Myocyte (in vitro differentiated cells): ENCODE measurements around the gene RSPH4A. TPM values are rescaled to one million over a fixed set of nuclear protein-coding genes. Genes with fewer than 3 reads are reported as not detected.
"Not testable (repeated sequence)": the region's sequence is repeated elsewhere in the genome, so short reads cannot be mapped to it uniquely, and the experiment has no call there.

Source experiments
- DNase-seq: peaks from one replicate; pipeline ENCODE4 v3.0.0-alpha.2; 2012; ENCODE audit warnings: low read depth
- polyA plus RNA-seq: library from polyadenylated mRNA; unstranded; fragments of >200 nt; gene quantifications from one replicate; pipeline ENCODE4 v1.2.1, GENCODE V29; 2012; ENCODE audit warnings: missing spikeins
- total RNA-seq: library from RNA; depleted of rRNA; stranded (reverse); fragments of >200 nt; gene quantifications from 2 replicates; pipeline ENCODE4 v1.2.3, GENCODE V29; 2014

Gene RSPH4A
- 1.2 and 1.9 TPM in 2 replicates for total RNA-seq
- polyA plus RNA-seq, result 0.15 TPM

DNA sequence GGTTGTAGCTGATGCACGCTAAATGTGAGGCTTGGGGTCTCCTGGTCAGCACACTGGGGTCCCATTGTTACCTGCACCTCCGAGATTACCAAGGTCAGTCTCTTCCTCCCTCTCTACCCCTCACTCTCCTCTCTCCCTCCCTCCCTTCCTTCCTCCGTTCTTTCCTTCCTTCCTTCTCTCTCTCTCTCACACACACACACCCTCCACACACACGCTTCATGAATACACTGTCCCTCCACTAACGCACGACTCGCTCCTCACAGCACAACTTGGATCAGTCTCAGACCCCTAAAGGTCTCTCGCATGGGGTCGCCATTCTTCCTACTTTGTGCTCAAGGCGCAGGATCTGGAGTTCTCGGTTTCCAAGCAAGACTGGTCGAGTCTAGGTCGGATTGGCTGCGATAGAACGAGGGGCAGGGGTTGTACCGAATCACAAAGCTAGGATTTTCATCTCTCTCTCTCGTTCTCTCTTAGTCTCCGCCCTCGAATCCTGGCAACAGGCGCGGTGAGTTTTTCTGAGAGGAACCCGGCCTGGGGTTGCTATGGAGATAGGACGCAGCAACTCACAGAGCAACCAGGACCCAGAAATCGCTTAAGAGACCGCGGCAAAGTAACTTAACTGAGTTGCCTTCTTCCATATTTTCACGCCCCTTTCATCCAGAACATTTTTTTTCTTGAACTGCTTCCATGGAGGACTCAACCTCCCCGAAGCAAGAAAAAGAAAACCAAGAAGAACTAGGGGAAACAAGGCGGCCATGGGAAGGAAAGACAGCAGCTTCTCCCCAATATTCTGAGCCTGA lies at the start of gene RSPH4A:
Gene RSPH4A (plus strand): TSS at position 543 of the 800 bp plus-strand sequence. CDS start 145 bp downstream, at position 688.
- DNase-seq, result peak; percentile 98

DNA sequence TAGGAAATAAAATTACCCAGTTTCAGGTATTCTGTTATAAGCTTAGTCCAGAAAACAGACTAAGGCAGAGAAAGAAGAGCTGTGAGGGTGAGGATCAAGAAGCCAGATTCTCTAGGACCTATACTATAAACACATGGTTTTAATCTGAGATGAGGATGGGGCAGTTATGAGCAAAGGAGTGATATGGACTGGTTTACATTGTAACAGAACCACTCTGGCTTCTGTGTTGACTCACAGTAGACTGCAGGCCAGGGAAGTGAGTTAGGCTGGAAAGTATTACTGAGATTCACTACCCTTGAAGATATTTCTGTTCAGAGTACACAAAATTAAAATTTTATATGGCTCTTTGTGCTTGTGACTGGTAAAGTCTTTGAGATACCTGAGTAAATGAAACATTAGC lies 48.2 kb upstream of the RSPH4A start:
- no peak for DNase-seq

DNA sequence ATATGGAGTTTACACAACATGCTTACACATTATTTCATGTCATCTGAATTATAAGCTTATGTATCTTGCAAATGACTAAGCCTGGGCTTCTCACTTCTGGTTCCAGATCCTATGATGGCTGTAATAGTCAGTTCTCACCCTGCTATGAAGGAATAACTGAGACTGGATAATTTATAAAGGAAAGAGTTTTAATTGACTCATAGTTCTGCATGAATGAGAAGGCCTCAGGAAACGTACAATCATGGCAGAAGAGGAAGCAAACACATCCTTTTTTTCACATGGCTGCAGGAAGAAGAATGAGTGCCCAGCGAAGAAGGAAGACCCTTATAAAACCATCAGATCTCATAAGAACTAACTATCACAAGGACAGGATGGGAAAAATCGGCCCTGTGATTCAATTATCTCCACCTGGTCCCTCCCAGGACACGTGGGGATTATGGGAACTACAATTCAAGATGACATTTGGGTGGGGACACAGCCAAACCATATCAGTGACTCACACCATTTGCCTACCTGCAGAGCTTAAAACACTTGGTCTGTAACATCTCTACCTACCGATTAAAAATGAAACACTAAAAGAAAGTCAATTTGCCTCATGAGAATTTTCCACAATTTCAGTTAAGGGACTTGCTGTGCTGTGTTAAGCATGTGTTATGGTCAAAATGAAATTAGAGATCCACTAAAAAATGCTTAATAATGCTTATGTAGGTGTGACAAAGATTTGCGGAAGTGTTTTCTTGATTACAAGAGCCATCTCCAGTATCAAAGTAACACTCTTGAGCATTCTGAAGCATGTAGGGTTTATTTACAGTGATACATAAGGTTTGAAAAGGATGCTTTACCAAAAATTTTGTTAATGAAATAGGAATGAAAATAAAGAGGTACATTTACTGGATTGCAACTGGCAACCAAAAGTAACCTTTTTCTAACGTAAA lies 47.2 kb upstream of the RSPH4A start:
- no peak for DNase-seq

DNA sequence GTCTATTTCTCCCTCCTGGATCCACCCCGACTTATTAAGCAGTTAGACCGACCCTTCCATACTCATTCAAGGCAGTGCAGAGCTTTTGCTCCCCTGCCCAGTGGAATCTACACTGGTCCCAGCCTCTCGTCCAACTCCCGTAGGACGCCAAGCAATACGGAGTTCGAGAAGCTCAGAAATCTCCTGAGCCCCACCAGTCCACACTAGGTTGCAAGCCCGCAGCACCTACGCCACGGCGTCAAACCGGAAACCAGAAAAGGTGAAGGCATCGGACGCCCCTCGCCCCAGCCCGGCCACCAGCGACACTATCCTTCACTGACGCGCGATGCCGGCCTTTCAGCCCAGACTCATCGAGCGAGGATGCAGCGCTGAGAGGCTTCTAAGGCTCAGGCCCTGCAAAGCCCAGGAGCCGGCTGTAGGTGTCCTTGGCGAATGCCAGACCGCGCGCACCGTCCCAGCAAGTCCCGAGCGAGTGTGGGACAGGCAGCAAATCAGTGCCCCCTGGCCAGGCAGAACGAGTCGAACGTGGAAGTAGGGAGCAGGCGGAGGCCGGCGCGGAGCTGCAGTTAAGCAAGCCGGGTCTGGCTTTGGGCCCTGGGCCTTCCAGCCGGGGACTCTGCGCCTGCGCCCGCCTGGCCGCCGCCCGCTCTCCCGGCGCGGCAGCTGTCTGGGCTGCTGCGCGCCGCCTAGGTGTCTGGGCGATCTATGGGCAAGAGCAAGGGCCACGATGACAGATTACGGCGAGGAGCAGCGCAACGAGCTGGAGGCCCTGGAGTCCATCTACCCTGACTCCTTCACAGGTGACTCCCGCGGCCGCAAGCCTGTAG lies 45.2 kb upstream of the RSPH4A start, which contains the start of gene RWDD1:
Gene RWDD1 (plus strand): TSS at position 649 of the 827 bp plus-strand sequence. CDS start 79 bp downstream, at position 728.
- peak; percentile 99 for DNase-seq

DNA sequence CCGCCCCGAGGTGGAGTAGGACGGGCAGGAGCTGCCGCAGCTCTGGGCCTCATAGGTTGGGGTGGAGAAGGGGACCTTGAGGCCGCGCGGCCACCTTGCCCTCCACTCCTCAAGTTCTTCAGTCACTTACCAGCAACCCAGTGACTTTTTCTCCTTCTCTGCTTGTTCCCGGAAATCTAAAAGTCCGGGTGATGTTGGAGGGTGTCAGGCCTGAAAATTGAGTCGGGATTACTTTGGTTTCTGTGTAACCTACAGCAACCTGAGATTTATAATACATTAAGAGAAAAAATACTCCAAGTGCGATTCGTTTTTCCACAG lies 44.6 kb upstream of the RSPH4A start:
- no peak for DNase-seq

DNA sequence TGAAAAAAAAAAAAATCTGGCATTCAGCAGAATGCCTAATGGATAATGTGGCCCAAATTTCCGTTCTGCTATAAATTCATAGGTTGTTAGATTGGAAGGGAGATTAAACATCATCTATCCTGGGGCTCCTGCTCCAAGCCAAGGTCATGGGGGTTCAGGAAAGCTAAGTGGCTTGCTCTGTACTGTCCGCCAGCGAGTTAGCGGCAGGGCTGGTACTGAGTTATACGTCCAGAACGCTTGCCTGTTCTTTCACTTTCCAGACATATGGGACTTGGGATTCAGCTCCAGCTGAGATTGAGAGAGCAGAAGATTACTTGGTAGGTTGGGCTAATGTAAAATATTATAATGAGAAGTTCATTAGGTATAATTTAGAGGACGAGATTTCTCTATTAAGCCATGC lies 44.1 kb upstream of the RSPH4A start:
- peak; percentile 30 for DNase-seq

DNA sequence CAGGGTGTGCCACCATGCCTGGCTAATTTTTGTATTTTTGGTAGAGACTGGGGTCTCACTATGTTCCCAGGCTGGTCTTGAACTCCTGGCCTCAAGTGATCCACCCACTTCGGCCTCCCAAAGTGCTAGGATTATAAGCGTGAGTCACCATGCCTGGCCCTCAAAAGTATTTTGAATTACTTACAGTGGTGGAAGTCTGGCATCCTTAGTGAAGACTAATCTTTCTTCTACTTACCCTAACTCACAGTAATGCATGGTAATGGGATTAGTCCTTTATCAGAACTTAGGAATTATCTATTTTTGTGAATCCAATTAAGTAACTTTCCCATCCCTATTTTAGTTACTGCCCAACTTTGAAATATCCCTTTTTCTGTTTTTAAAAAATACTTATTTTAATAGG lies 41.1 kb upstream of the RSPH4A start:
- no peak for DNase-seq

DNA sequence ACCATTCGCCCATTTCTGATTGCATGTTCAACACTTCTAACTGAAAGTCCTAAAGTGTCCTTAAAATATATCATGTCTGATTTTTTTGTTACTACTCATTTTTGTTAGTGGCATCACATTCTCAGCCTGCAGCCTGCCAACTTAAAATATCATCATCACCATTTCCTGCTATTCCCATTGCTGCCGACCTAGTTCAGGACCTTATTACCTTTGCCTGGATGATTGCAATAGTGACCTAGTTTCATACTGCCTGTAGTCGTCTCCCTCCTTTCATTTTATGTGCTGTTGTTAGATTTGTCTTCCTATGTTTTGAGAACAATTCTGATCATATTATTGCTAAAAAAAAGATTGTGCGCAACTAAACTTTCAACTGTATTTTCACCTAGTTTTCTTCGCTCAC lies 38.8 kb upstream of the RSPH4A start:
- DNase-seq, result no peak

DNA sequence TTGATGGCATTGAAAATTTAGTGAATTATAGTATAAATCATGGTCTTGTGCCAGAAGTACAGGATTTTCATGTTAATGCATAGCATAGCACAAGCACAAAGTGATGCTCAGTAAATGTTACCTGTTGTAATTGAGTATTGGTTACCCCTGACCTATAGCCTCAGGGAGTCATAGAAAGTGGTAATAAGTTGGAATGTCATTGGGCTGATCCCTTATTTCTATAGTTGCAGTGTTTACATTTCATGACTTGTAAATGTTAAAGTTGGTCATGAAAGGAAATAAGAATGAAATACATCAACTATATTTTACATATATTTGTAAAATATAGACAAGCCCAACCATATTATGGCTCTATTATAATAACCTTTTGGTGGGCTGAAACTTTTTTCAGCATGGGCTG lies 37.9 kb upstream of the RSPH4A start:
- DNase-seq, result no peak

DNA sequence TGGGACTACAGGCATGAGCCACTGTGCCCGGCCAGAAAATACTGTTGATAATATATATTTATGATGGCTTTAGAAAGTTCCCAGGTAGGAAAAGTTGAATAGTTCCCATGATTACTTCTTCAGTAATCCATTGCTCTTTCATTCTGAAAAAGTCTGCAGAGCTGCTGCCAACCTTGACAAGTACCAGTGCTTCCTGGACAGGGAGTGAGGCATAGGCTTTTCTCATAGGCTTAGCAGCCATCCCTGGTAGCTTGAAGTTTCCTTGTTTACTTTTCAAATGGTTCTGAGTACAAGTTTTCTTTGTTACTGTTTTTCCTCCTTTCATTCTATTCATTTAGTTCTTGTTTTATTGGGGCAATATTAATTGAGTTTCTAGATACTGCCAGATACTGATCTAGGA lies 37.1 kb upstream of the RSPH4A start:
- no peak for DNase-seq

DNA sequence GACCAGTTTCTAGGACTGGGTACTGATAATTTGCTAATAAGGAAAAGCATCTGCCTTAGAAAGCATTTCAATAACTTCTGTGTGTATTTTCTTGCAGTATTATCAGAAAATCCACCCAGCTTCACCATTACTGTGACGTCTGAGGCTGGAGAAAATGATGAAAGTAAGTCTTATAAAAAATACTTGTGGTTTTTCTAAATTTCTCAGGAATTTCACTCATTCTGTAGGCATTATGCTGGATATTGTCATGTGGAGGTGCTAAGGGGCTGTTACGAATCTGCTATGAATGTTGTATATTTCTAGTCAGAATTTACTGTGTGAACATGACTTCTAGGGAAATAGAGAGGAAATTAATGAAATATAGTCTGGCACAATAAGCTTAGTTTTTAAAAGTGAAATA lies 36.1 kb upstream of the RSPH4A start:
- DNase-seq, result peak; percentile 9

DNA sequence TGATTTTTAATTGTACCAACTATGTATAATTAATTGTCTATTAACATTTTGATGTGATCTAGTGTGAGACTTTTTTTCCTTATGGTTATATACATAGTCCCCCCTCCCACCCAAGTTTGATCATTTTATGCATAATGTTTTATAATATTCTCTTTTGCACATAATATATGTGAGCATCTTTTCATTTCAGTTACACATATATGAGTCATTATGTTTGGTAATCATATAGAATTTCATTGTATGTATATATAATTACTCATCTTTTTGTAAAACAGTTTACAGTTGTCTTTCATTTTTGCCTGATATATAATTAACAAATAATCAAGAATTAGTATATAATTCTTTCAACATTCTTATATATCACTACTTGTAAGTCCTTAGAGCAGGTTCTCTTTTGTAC lies 30.0 kb upstream of the RSPH4A start:
- no peak for DNase-seq

DNA sequence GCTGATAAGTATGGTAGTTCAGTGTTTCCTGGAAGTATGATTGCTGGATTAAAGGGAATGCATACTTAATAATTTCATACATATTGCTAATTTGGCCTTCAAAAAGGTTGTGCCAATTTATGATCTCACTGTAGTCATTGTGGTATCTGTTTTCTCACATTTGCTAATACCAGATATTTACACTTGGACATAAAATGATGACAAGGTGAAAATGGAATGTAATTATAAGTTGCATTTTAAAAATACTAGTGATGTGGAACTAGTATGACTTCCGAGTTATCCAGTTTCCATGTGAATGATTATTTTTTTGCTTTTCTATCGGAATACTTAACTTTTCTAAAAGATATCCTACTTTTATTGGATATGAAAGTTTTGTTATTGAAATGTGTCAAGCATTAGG lies 29.5 kb upstream of the RSPH4A start:
- no peak for DNase-seq

DNA sequence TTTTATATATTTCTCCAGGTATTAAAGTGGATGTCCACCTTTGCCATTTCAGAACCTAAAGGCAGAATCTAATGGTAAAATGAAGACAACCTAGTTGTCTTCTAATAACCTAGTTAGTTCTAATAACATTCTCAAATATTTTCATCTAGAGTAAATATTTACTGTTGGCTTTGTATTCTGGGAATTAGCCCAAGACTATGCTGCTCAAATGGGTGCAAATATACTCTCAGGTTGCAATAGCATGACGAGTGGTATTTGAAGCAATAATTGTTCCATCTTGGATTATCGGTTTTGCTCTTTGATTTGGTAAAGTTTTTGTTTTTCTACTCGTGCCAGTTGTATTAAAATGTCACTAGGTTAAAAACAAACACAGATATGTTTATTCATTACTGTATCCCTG lies 21.0 kb upstream of the RSPH4A start:
- DNase-seq, result no peak

DNA sequence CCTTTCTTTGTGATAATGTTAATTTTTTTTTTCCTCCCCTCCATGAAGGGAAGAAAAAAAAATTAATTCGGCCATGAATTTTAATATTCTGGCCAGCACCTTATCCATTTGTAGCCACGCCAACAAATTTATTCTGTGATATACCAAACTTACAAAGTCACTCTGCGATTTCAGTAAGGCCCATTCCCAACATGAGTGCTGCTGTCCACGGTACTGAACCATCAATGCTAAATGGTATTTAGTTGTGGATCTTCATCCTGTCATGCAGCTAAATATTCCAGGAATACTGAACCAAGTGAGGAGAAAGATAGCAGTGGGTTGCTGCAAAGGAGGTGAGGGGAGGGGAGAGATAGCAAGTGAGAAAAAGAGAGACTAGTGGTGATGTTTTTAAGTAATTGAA lies 19.5 kb upstream of the RSPH4A start:
- DNase-seq, result peak; percentile 57

DNA sequence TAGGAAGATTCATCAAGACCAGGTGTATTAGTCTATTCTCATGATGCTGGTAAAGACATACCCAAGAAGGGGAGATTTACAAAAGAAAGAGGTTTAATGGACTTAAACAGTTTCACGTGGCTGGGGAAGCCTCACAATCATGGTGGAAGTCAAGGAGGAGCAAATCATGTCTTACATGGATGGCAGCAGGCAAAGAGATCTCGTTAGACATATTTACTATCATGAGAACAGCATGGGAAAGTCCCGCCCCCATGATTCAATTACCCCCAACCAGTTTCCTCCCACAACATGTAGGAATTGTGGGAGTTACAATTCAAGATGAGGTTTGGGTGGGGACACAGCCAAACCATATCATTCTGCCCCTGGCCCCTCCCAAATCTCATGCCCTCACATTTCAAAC lies 12.4 kb upstream of the RSPH4A start:
- DNase-seq, result not testable (repeated sequence)

DNA sequence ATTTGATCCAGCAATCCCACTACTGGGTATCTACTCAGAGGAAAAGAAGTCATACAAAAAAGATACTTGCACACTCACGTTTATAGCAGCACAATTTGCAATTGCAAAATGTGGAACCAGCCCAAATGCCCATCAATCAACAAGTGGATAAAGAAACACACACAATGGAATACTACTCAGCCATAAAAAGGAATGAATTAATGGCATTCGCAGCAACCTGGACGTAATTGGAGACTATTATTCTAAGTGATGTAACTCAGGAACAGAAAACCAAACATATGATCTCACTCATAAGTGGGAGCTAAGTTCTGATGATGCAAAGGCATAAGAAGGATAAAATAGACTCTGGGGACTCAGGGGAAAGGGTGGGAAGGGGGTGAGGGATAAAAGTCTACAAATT lies 11.4 kb upstream of the RSPH4A start:
- not testable (repeated sequence) for DNase-seq

DNA sequence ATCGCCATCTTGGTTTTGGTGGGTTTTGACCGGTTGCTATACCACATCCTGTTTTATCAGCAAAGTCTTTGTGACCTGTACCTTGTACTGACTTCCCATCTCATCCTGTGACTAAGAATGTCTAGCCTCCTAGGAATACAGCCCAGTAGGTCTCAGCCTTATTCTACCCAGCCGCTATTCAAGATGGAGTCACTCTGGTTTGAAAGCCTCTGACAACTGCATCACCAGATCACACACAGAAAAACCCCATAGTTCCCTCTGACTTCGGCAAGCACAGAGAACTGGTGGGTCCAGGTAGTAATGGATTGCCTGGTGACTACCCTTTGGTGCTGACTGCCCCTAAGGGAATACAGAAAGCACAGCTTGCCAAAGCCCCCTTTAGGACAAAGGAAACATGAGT lies 10.3 kb upstream of the RSPH4A start:
- DNase-seq, result no peak

DNA sequence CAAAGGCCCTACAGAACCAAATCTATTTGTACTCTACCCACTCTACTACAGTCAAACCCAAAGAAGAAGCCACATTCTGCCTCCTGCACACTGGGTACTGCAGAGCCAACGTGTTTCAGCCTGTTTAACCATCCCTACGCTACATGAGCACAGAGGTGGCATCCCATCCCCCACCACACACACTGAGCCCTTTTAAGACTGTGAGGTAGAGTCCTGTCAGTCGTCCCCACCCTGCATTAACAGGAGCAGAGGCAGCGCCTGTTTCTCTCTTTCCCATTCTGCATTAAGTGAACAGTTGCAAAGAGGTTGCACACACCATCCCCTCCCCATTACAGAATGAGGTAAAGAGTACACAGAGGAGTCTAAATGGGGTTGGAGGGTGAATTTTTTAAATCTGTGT lies 5.2 kb upstream of the RSPH4A start:
- no peak for DNase-seq

DNA sequence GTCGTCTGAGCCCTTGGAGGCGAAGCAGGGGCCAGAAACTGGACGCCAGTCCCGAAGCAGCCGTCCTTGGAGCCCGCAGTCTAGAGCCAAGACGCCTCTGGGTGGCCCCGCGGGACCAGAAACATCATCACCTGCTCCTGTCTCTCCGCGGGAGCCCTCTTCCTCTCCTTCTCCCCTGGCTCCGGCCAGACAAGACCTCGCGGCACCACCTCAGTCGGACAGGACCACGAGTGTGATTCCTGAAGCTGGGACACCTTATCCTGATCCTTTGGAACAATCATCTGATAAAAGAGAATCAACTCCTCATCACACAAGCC lies 416 bp downstream of the RSPH4A start:
- DNase-seq, result peak; percentile 69

DNA sequence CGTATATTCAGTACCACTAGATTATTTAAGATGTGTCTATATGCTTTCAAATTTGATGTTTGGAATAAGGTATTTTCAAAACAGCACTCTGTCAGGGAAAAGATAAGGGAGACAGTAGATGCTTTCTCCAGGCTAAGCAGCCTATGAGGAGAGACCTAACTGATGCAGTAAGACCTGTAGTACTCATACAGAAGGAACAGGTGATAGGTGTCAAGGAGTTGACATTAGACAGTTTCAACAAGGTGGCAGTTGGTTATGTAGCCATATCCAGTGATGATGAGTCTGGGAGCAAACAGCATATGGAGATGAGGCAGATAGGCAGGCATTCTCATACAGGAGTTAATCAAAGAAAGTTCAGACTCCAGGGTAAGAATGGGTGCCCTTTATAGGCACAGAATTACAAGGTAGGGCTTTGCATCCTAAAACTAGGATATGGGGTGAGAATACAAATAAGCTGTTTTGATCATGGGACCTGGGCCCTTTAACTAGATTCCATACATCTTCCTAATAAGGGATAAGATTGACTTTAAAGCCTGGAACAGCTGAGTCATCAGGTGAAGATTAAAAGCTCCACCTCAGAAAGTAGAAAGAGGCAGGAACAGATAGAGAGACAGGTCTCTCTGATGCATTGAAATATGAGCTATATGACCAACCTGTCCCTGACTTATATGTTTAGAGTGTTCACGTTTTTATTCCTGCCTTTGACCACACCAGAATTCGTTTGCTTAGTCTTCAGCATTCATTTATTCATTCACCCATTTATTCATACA lies 7.9 kb downstream of the RSPH4A start:
- DNase-seq, result no peak
